HepG2 (cell line): ENCODE results near the gene PPP1R16B. TPM values are rescaled to one million over a fixed set of nuclear protein-coding genes. Genes with fewer than 3 reads are reported as not detected.

Experiments
- ELF4 ChIP-seq: sonication (generic); formaldehyde crosslinking; IDR thresholded peaks from 2 replicates; pipeline ENCODE4 v1.5.0; 2020; ENCODE audit warnings: missing genetic modification reagents, mild to moderate bottlenecking, moderate library complexity, borderline replicate concordance
- HOXA5 ChIP-seq: sonication (generic); formaldehyde crosslinking; IDR thresholded peaks from 2 replicates; pipeline ENCODE4 v1.4.0; 2020; ENCODE audit warnings: missing genetic modification reagents
- KMT2A ChIP-seq: sonication (generic); formaldehyde crosslinking; IDR thresholded peaks from 2 replicates; pipeline ENCODE4 v1.4.0; 2020; ENCODE audit warnings: missing genetic modification reagents
- NR2F1 ChIP-seq, 2 experiments: fragments of 450-650 bp in 1 of 2; formaldehyde crosslinking in 1 of 2; IDR thresholded peaks; 2 replicates each; pipeline versions ENCODE4 v1.5.0 to v1.6.1; 2016 to 2020; ENCODE audit warnings: mild to moderate bottlenecking in 1 of 2, missing compliant biosample characterization in 1 of 2, missing genetic modification reagents in 1 of 2, moderate library complexity in 1 of 2
- PHF5A ChIP-seq: IDR thresholded peaks from one replicate; pipeline ENCODE4 v1.6.1; 2018; ENCODE audit warnings: low read depth, missing genetic modification reagents; ENCODE audit not compliant: unreplicated experiment
- WIZ ChIP-seq: sonication (generic); formaldehyde crosslinking; IDR thresholded peaks from 2 replicates; pipeline ENCODE4 v1.5.1; 2020; ENCODE audit warnings: mild to moderate bottlenecking, missing genetic modification reagents
- ZBTB43 ChIP-seq: sonication (generic); formaldehyde crosslinking; conservative IDR thresholded peaks from 2 replicates; pipeline ENCODE4 v1.4.0; 2020; ENCODE audit warnings: missing genetic modification reagents
- ZIK1 ChIP-seq: sonication (generic); formaldehyde crosslinking; IDR thresholded peaks from 2 replicates; pipeline ENCODE4 v1.5.0; 2020; ENCODE audit warnings: mild to moderate bottlenecking, low read depth, missing genetic modification reagents, borderline replicate concordance
- ZMYM3 ChIP-seq: sonication (generic); formaldehyde crosslinking; IDR thresholded peaks from 2 replicates; pipeline ENCODE4 v1.5.1; 2020; ENCODE audit warnings: mild to moderate bottlenecking, missing genetic modification reagents
- ZNF160 ChIP-seq: sonication (generic); formaldehyde crosslinking; IDR thresholded peaks from 2 replicates; pipeline ENCODE4 v1.8.0; 2022; ENCODE audit warnings: mild to moderate bottlenecking, inconsistent platforms, missing genetic modification reagents
- ZNF207 ChIP-seq: fragments of 450-650 bp; IDR thresholded peaks from 2 replicates; pipeline ENCODE4 v1.6.1; 2016; ENCODE audit warnings: antibody characterized with exemption, borderline replicate concordance
- ZNF407 ChIP-seq: sonication (generic); formaldehyde crosslinking; IDR thresholded peaks from one replicate; pipeline ENCODE4 v1.5.1; 2020; ENCODE audit warnings: mild to moderate bottlenecking, missing genetic modification reagents; ENCODE audit errors: not compliant biosample characterization
- ZNF441 ChIP-seq: sonication (generic); formaldehyde crosslinking; IDR thresholded peaks from 2 replicates; pipeline ENCODE4 v1.7.0; 2021; ENCODE audit warnings: missing genetic modification reagents, borderline replicate concordance
- ZNF646 ChIP-seq: sonication (generic); formaldehyde crosslinking; IDR thresholded peaks from 2 replicates; pipeline ENCODE4 v1.9.0; 2021; ENCODE audit warnings: mild to moderate bottlenecking, missing genetic modification reagents
- ZNF768 ChIP-seq: sonication (generic); formaldehyde crosslinking; IDR thresholded peaks from 2 replicates; pipeline ENCODE4 v1.4.0; 2020; ENCODE audit warnings: missing genetic modification reagents
- polyA plus RNA-seq, 8 experiments: library from polyadenylated mRNA; depleted of rRNA in 3 of 8; stranded (reverse) in 7 of 8; unstranded in 1 of 8; fragments of >200 nt; fragmentation: Illumina TruSeq in 4 of 8; extraction: Trizol in 4 of 8; gene quantifications; 2 replicates each; pipeline versions ENCODE4 v1.2.1 to v1.2.3, GENCODE V29; 2011 to 2016; ENCODE audit warnings: low read depth in 4 of 8, missing spikeins in 1 of 8, mixed read lengths in 1 of 8; ENCODE audit not compliant: insufficient read depth in 1 of 8
- total RNA-seq, 5 experiments: library from RNA; depleted of rRNA; stranded (reverse); fragments of >200 nt; fragmentation: Illumina TruSeq; extraction: Trizol; gene quantifications; 2 replicates each; pipeline ENCODE4 v1.2.3, GENCODE V29; 2016; ENCODE audit warnings: low read depth in 1 of 5

The PPP1R16B gene
- total and polyA plus RNA-seq, 2 of the 13 experiments (the other 11 are each of a cell fraction or from before 2014, with no cell fraction given) = 0.02 to 0.11 TPM

- TF ChIP-seq ZNF407 (CRISPR knock-in tag) = no peak
- no peak for TF ChIP-seq PHF5A
- TF ChIP-seq ELF4 = no peak
- 0 out of 2 replicates have a peak, but pooled peaks have one; percentile 31 for TF ChIP-seq KMT2A
- no peak for TF ChIP-seq ZNF207
- TF ChIP-seq ZNF160 (CRISPR knock-in tag) = no peak
- TF ChIP-seq ZNF441 = 0 out of 2 replicates have a peak, but pooled peaks have one; percentile 28
- no peak for TF ChIP-seq ZNF646
- no peak for TF ChIP-seq WIZ (CRISPR knock-in tag)
- no peak for TF ChIP-seq NR2F1 (CRISPR knock-in tag; IDR thresholded peaks at IDR 0.05)
- TF ChIP-seq ZBTB43 = no peak
- no peak for TF ChIP-seq ZIK1 (CRISPR knock-in tag)
- TF ChIP-seq HOXA5 (CRISPR knock-in tag) = no peak
- TF ChIP-seq ZNF768 = peak; percentile 76
- 0 out of 2 replicates have a peak, but pooled peaks have one; percentile 55 for TF ChIP-seq ZMYM3
These were observed 124.7 kb downstream of the PPP1R16B start (continued) for GRCh38 chr20:38930242-38930569.
